Measurements from ENCODE around the gene TAS2R43.
"Not testable (repeated sequence)": the region's sequence is repeated elsewhere in the genome, so short reads cannot be mapped to it uniquely, and the experiment has no call there.

The TAS2R43 gene

DNA sequence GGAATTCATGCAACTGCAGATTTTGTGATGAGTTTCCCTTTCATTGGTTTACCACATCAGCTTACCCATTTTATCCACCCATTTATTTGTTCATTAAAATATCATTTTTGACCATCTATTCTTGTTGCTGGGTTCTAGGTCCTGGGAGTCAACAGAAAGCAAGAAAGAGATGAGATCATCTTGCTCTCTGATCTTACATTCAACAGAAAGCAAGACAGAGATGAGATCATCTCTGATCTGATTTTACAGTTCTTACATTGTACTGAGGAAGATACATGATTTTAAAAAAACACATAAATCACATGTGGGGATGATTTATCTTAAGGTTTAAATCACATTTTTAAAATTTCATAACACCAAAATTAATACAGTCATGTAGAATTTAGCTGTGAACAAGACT is 32.3 kb downstream of the TAS2R43 start:
- DNase-seq (ENCODE audit: low spot score) (no peak), FAIRE-seq (no peak)

DNA sequence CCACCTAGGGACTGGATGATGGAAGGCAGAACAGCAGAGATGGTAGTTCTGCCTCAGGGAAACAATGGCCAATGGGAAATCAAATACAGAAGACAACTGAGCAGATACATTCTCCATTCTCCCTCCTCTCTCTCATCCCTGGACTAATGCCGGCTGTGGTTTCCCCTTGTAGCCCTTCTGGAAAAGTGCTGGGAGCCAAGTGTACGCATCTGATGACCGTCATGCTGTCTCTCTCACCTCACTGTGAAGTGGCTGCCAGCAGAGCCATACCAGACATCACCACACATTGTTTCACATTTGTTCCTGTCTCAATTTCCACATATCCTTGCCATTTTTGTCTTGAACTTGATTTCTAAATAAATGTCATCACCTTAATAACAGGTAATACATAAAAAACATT is 33.1 kb downstream of the TAS2R43 start:
- no peak for FAIRE-seq
- DNase-seq (ENCODE audit: low spot score), result no peak

GRCh38 chr12:11055306-11055705 is 36.8 kb downstream of the TAS2R43 start:
- no peak for FAIRE-seq
- DNase-seq (ENCODE audit: low spot score), result no peak

- FAIRE-seq, result not testable (repeated sequence)
Observed at GRCh38 chr12:11049806-11050531, 42.1 kb downstream of the TAS2R43 start.

DNA sequence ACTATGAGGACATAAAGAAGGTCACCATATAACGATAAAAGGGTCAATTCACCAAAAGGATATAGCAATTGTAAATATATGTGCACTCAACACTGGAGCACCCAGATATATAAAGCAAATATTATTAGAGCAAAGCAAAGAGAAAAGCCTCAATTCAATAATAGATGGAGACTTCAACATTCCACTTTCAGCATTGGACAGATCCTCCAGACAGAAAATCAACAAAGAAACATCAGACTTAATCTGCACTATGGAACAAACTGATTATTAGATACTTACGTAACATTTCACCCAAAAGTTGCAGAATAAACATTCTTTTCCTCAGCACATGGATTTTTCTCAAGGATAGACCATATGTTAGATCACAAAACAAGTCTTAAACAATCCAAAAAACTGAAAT is 50.7 kb downstream of the TAS2R43 start:
- FAIRE-seq, result not testable (repeated sequence)

More at GRCh38 chr12:11049806-11050531, 42.1 kb downstream of the TAS2R43 start:
- DNase-seq (ENCODE audit: low spot score), result not testable (repeated sequence)

More for the DNA sequence above, 50.7 kb downstream of the TAS2R43 start:
- DNase-seq (ENCODE audit: low spot score), result not testable (repeated sequence)

Measured in urothelium cell line (cell line).